Calu3 (cell line): ENCODE results near the gene ORAI3. TPM values are rescaled to one million over a fixed set of nuclear protein-coding genes. Genes with fewer than 3 reads are reported as not detected.

Experiments
- BruUV-seq: library from RNA; stranded (reverse); fragments of 400-500 nt; replicated peaks from 2 replicates; lab custom pipeline; 2021; lab: Mats Ljungman, UMichigan
- CTCF ChIA-PET: fragments of 300-600 bp; sonication (Branson Sonifier 250); formaldehyde crosslinking; loops from one replicate; lab custom pipeline; 2022; ENCODE audit warnings: antibody characterized with exemption; lab: Charles Lee
- DNase-seq: peaks from one replicate; pipeline ENCODE4 v3.0.0; 2022
- H3K27ac Mint-ChIP-seq: one replicate; pipeline ENCODE4 v1.8.0; 2022; ENCODE audit warnings: mixed read lengths; ENCODE audit not compliant: unreplicated experiment
- H3K27me3 Mint-ChIP-seq: one replicate; pipeline ENCODE4 v1.8.0; 2022; ENCODE audit warnings: mixed read lengths; ENCODE audit not compliant: unreplicated experiment
- H3K36me3 Mint-ChIP-seq: one replicate; pipeline ENCODE4 v1.8.0; 2022; ENCODE audit warnings: mild to moderate bottlenecking, moderate library complexity, mixed read lengths; ENCODE audit not compliant: insufficient read depth, unreplicated experiment
- H3K4me1 Mint-ChIP-seq: one replicate; pipeline ENCODE4 v1.8.0; 2022; ENCODE audit warnings: mild to moderate bottlenecking, low read depth, mixed read lengths; ENCODE audit not compliant: unreplicated experiment
- H3K4me3 Mint-ChIP-seq: one replicate; pipeline ENCODE4 v1.8.0; 2022; ENCODE audit warnings: mild to moderate bottlenecking, low read depth, moderate library complexity, mixed read lengths; ENCODE audit not compliant: unreplicated experiment
- H3K9me3 Mint-ChIP-seq: one replicate; pipeline ENCODE4 v1.8.0; 2022; ENCODE audit warnings: low read depth, mixed read lengths; ENCODE audit not compliant: unreplicated experiment
- intact Hi-C: fragments of 100-400 bp; cut with micrococcal nuclease; formaldehyde crosslinking; loops from one replicate; pipeline ENCODE4 v1.10.0; 2022; ENCODE audit not compliant: unreplicated experiment
- total RNA-seq: library from RNA; stranded (reverse); gene quantifications from 2 replicates; pipeline ENCODE4 v1.2.3, GENCODE V29; 2022
- TF ChIP-seq, protein P1 (sequence below): fragments of 200-600 bp; IDR thresholded peaks from one replicate; pipeline ENCODE4 v1.8.0; 2022; ENCODE audit warnings: antibody characterized with exemption; ENCODE audit not compliant: unreplicated experiment

Gene ORAI3
- total RNA-seq, 1 experiment from 2014 or later = 14.7 TPM

DNA sequence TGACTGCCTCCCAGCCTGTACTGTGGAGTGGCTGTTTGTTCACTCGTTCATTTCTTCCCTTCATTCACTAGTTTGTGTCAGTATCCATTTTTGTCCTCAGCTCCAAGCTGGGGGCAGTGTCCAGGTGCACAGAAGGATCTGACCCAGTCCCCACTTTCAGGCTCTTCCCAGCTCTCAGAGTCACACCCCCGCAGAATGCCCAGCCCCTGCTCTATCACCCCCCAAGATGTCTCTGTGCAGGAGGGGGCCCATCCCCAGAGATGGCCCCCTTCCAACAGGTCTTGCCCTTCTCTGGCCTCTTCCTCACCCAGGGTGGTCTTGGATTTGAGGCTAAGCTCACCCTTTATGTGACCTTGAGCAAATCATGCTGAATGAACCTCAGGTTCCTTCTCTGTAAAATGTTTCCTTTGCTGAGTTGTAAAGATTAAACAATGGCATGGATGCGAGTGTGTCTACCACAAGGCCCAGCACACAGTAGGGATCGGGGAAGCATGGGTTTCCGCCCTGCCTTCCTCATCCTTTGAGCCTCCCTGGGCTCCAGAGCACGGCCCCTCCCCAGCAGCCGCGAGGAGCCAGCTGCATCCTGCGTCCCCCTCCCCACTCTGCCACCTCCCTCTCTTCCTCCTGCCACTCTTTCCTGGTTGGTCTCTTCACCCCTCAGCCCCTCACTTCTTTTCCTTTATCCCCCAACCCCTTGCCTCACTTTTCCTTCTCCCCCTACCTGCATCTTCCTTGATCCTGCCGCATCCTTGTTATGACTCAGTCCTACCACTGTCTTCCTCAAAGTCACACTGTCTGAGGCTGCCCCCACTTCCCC is 22.7 kb upstream of the ORAI3 start:
- DNase-seq = no peak
- CTCF ChIA-PET = interaction anchor here (2.5 kb wide), 1 partner anchor 16 kb away, joined by 12 read pairs; no protein-coding TSS in a partner anchor
- H3K4me1 Mint-ChIP-seq = peaks cover 21% of the 10 kb centered on the region
- H3K27ac Mint-ChIP-seq = no peak overlapping the region
- TF ChIP-seq, protein P1, sequence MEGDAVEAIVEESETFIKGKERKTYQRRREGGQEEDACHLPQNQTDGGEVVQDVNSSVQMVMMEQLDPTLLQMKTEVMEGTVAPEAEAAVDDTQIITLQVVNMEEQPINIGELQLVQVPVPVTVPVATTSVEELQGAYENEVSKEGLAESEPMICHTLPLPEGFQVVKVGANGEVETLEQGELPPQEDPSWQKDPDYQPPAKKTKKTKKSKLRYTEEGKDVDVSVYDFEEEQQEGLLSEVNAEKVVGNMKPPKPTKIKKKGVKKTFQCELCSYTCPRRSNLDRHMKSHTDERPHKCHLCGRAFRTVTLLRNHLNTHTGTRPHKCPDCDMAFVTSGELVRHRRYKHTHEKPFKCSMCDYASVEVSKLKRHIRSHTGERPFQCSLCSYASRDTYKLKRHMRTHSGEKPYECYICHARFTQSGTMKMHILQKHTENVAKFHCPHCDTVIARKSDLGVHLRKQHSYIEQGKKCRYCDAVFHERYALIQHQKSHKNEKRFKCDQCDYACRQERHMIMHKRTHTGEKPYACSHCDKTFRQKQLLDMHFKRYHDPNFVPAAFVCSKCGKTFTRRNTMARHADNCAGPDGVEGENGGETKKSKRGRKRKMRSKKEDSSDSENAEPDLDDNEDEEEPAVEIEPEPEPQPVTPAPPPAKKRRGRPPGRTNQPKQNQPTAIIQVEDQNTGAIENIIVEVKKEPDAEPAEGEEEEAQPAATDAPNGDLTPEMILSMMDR = no peak
- H3K27me3 Mint-ChIP-seq = no peaks in the 10 kb centered on the region
- H3K4me3 Mint-ChIP-seq = peak overlapping the region; percentile 19
- peaks cover 42% of the 10 kb centered on the region for H3K36me3 Mint-ChIP-seq
- TSS peak; percentile 8 for BruUV-seq
- H3K9me3 Mint-ChIP-seq = no peaks in the 10 kb centered on the region
- intact Hi-C loops = no loop called here

DNA sequence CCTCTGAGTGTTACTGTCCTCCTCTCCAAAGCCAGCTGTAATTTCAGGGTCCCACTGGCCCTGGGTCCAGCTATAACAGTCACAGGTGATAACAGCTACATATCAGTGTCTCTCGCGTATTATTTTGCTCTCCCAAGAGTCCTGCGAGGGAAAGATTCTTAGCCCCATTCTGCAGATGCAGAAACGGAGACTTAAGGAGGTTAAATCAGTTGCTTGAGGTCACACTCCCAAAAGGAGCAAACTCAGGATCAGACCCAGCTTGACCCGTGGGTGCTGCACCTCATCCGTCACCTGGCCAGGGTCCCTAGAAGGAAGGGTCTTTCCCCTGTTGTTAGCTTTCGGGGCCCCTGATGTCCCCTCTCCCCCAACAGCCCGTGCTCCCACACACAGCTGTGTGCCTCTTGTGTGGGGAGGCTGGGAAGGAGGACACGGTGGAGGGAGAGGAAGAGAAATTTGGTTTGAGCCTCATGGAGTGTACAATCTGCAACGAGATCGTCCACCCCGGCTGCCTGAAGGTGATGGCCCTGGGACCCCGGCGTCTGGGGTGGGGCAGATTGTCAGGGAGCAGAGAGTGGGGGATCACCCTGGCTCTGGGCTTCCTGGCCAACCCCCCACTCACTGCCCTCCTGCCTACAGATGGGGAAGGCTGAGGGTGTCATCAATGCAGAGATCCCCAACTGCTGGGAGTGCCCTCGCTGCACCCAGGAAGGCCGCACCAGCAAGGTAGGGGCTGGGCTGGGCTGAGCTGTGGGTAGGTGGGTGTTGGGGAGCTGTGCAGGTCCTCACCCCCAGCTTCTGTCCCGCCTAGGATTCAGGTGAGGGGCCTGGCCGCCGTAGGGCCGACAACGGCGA is 21.7 kb upstream of the ORAI3 start:
- intact Hi-C loops = no loop called here
- no peak overlapping the region for H3K4me3 Mint-ChIP-seq
- H3K36me3 Mint-ChIP-seq = peaks cover 39% of the 10 kb centered on the region
- peaks cover 17% of the 10 kb centered on the region for H3K4me1 Mint-ChIP-seq
- BruUV-seq = no TSS peak
- H3K27me3 Mint-ChIP-seq = no peaks in the 10 kb centered on the region
- no peaks in the 10 kb centered on the region for H3K9me3 Mint-ChIP-seq
- H3K27ac Mint-ChIP-seq = no peak overlapping the region
- DNase-seq = no peak
- CTCF ChIA-PET = interaction anchor here (0.8 kb wide), 1 partner anchor 15 kb away, joined by 3 read pairs; no protein-coding TSS in a partner anchor
- TF ChIP-seq, protein P1 = no peak

DNA sequence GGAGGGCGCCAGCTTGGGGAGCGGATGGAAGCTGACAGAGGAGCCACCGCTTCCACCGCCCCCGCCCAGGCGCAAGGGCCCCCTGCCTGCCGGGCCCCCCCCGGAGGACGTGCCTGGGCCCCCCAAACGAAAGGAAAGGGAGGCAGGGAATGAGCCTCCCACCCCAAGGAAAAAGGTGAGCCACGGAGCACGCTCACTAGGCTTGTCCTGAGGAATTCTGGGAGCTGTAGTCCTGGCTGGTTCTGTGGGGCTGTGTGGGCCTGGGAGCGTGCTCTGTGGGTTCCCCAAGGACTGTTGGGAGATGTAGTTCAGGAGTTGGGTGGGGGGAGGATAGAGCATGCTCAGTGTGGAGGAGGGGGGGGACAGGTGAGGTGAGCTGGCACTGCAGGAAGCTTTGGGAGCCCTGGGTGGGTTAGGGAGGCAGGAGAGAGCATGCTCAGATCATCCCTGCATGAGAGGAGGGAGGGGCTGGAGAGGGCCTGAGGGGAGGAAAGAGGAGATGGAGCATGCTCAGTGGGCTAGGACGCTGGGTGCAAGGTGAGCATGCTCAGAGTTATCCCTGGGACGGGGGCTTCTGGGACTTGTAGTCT is 21.0 kb upstream of the ORAI3 start:
- H3K27me3 Mint-ChIP-seq = no peaks in the 10 kb centered on the region
- TF ChIP-seq, protein P1 = no peak
- intact Hi-C loops = no loop called here

DNA sequence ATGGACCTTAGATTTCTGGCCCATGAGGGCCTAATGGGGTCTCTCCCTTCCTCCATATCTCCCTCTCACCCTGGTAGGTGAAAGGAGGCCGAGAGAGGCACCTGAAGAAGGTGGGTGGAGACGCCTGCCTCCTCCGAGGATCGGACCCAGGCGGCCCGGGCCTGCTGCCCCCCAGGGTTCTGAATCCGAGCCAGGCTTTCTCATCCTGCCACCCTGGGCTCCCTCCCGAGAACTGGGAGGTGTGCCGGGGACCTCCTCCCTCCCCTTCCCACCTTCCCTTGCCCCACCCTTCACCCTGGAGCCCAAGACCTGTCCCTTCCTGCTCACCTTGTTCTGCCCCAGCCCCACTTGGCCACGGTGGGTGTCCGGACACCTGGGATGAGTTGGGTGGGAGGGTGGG is 20.5 kb upstream of the ORAI3 start:
- H3K4me3 Mint-ChIP-seq = no peak overlapping the region
- CTCF ChIA-PET = interaction anchor here (0.5 kb wide), 1 partner anchor 122 kb away, joined by 3 read pairs; no protein-coding TSS in a partner anchor
- H3K9me3 Mint-ChIP-seq = no peaks in the 10 kb centered on the region
- no peak overlapping the region for H3K27ac Mint-ChIP-seq
- peaks cover 17% of the 10 kb centered on the region for H3K4me1 Mint-ChIP-seq
- H3K27me3 Mint-ChIP-seq = no peaks in the 10 kb centered on the region
- no peak for DNase-seq
- peaks cover 35% of the 10 kb centered on the region for H3K36me3 Mint-ChIP-seq
- BruUV-seq = no TSS peak
- TF ChIP-seq, protein P1 = no peak
- intact Hi-C loops = no loop called here

More for the DNA sequence above, 21.0 kb upstream of the ORAI3 start:
- Mint-ChIP-seq H3K4me3 (no peak overlapping the region), H3K4me1 (peaks cover 17% of the 10 kb centered on the region), H3K27ac (no peak overlapping the region), H3K9me3 (no peaks in the 10 kb centered on the region), H3K36me3 (peaks cover 39% of the 10 kb centered on the region)
- BruUV-seq = no TSS peak
- DNase-seq = peak; percentile 41
- CTCF ChIA-PET = interaction anchor here (0.8 kb wide), 1 partner anchor 15 kb away, joined by 3 read pairs; no protein-coding TSS in a partner anchor
